IPS-18c (cell line): ENCODE data around the gene ATP6V0B.

Source experiments
- H3K4me3 ChIP-seq: 2 replicates; pipeline ENCODE4 v1.7.0; 2013; ENCODE audit warnings: low read depth, mild to moderate bottlenecking, low read length, moderate library complexity; ENCODE audit not compliant: insufficient read depth
- H3K9me3 ChIP-seq: one replicate; pipeline ENCODE4 v1.6.1; 2013; ENCODE audit warnings: mild to moderate bottlenecking, low read length, moderate library complexity; ENCODE audit not compliant: control insufficient read depth, insufficient read depth

ATP6V0B gene

DNA sequence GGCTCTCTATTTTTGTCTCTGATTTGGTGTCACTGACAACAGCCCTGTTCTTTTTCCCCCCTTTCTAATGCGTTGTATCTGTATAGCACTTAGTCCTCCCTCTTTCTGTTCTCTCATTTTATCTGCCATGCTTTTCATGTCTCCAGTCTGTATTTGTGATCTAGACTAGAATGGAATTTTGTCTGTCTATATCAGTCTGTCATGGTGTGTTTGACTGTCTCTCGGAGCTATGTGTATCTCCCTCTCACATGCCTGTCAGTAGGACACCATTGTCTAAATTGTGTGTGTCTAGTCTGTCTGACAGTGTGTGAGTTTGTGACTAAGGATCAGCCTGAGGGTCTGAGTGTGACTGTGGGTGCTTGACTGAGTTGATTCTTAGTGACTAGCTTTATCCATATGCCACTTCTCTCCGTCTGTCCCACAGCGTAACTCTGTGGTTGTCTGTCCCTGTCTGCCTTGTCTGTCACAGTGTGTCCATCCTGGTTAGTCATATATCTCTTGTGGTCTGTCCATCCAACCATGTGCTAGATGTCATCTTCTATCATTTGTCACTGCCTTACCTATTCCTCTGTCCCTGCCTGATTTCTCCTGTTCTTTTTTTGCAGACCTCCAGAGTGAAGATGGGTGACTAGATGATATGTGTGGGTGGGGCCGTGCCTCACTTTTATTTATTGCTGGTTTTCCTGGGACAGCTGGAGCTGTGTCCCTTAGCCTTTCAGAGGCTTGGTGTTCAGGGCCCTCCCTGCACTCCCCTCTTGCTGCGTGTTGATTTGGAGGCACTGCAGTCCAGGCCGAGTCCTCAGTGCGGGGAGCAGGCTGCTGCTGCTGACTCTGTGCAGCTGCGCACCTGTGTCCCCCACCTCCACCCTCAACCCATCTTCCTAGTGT is 2.9 kb downstream of the ATP6V0B start:
- peaks cover 3% of the 10 kb centered on the region for H3K9me3 ChIP-seq
- H3K4me3 ChIP-seq: 0 out of 2 replicates have a peak overlapping the region, but pooled peaks have one; percentile 89

DNA sequence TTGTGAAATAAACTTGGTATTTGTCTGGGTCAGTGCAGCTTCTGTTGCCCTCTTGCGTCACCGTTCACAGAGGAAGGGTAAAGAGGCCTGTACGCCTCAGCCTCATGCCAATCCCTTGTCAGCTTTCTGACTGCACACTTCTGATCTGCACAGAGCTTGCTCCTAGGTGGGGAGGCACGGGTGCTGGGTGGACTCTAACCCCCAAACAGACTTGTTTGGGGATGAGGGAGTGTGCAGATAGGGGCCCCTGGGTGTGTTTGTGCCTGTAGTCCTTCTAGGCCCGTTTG is 3.4 kb downstream of the ATP6V0B start:
- Histone ChIP-seq H3K9me3 (peaks cover 3% of the 10 kb centered on the region), H3K4me3 (peak overlapping the region; percentile 89; the same call in 1 of the 2 replicates)

DNA sequence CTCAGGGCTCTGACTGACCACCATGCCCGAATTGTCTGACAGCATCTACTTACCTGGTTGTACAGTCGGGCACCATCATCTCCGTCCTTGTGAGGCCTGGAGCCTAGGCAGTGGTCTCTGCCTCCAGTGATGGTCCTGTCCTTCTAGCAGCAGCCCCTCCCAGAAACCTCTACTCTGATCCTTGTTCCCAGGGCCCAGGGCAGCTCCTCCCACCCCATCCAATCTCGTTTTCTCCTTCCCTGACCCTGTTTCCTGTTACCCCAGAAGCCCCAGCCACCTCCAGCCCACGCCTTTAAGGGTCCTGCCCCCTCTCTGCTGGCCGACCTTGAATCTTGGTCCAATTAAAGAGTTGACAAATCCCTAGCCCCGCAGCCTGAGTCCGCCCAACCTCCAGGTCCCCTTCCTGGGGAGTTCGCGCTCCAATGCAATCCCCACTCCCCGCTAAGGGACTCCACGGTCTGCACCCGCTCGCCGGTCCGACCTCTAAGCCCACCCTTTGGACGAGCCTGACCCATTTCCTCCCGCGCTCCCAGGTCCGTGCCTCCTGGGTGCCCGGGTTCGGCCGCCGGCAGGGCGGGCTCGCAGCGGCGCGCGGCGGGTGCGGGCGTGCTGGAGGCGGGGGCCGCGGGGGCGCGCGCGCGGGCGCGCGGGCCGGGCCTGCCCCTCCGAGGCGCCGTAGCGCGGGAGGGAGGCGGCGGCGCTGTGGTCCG is 3.9 kb downstream of the ATP6V0B start, which contains the start of gene B4GALT2:
TSS of gene B4GALT2 (plus strand) at position 660 of the 710 bp plus-strand sequence. CDS start 1,951 bp downstream, outside the sequence.
- Histone ChIP-seq H3K9me3 (peaks cover 3% of the 10 kb centered on the region), H3K4me3 (peak within 1 kb of the TSS; percentile 89)

DNA sequence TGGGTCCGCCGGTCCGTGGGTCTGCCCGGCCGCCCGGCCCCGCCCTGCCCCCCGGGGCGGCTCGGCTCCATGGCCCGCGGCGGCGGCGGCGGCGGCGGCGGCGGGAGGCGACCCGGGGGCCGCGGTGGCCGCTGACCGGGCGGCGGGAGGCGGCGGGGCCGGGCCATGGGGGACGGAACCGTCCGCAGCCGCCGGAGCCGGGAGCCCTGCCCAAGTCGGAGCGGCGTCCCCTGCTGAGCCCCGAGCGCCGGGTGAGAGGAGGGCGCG is 4.4 kb downstream of the ATP6V0B start:
- H3K4me3 ChIP-seq: peak overlapping the region; percentile 65
- H3K9me3 ChIP-seq: peaks cover 3% of the 10 kb centered on the region

DNA sequence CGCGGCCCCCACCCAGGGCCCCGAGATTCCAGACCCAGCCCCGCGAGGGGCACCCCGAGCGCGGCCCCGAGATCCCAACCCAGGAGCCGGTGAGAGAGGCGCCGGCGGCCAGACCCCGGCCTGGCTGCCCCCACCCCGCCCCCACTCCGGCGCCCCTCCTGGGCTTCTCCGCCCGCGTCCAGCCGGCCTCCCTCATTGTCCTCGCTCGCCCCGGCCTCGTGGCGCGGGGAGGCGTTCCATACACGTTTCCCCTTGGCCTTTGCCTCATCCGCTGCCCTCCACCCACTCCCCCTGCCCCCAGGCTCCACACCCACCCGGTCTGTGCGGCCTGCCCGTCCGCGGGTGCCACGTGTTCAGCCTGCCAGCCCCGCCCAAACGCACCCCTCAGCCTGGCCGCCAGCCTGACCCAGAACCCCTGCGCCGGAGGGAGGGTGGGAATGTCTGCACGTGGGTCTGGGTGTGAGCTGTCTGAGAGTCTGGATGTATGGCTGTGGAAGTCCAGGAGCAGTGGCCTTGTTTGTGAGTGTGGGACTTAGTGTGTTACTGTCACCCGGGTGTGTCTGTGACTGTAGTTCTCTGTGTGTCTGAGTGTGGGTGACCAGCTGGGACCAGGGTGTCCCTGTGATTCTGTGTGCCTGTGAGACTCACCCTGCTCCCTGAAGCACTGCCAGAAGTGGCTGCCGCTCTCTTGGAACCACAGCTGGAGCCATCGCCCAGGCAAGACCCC is 4.9 kb downstream of the ATP6V0B start:
- peak overlapping the region; percentile 65 for H3K4me3 ChIP-seq
- peaks cover 3% of the 10 kb centered on the region for H3K9me3 ChIP-seq

DNA sequence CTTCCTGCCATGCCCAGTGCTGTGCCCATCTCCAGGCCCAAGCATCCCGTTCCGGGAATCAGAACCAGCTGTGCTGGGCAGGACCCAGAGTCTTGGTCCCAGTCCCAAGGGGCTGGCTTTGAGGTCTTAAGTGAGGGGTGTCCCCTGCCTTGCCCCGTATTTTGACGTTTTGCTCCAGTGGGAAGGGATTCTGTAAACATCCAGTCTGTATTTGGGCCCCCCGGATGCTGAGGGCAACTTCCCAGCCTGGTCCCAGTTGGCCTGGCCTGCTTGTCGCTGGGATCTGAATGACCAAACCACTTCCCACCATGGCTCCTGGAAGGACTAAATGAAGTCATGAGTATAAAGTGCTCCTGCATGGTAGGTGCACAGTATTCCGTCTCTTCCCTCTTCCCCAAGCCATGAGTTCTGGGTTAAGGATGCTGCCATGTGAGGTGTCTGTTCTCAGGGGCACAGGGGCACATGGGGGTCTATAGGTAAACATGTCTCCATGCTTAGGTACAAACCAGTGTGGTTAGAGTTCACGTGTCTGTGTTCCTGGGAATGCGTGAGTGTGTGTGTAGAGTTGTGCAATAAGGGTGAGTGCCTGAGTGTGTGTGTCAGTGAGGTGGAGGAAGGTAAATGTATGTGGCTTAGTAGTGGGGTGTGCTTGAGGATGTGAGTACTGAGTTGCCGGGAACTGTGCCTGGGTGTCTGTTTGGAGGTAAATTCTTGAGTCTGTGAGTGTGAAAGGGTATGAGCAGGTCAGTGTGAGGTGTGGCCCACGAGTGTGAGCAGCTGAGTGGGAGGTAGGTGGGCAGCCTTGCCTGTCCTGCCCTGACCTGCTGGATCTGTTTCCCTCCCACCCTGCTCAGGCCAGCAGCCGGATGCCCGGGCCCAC is 5.7 kb downstream of the ATP6V0B start:
- peak overlapping the region; percentile 65 for H3K4me3 ChIP-seq
- H3K9me3 ChIP-seq: no peaks in the 10 kb centered on the region

DNA sequence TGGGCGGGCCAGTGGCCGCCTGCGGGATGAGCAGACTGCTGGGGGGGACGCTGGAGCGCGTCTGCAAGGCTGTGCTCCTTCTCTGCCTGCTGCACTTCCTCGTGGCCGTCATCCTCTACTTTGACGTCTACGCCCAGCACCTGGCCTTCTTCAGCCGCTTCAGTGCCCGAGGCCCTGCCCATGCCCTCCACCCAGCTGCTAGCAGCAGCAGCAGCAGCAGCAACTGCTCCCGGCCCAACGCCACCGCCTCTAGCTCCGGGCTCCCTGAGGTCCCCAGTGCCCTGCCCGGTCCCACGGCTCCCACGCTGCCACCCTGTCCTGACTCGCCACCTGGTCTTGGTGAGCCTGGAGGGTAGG is 6.4 kb downstream of the ATP6V0B start:
- H3K4me3 ChIP-seq: no peak overlapping the region
- H3K9me3 ChIP-seq: no peaks in the 10 kb centered on the region

DNA sequence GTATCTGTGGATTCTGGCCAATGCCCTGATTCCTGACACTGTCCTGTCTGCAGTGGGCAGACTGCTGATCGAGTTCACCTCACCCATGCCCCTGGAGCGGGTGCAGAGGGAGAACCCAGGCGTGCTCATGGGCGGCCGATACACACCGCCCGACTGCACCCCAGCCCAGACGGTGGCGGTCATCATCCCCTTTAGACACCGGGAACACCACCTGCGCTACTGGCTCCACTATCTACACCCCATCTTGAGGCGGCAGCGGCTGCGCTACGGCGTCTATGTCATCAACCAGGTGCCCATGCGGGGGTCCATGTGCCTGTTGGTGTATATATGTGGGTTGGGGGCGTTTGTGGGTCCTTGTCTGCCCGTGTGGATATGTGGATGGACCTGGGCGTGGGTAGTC is 6.9 kb downstream of the ATP6V0B start:
- no peaks in the 10 kb centered on the region for H3K9me3 ChIP-seq
- no peak overlapping the region for H3K4me3 ChIP-seq

DNA sequence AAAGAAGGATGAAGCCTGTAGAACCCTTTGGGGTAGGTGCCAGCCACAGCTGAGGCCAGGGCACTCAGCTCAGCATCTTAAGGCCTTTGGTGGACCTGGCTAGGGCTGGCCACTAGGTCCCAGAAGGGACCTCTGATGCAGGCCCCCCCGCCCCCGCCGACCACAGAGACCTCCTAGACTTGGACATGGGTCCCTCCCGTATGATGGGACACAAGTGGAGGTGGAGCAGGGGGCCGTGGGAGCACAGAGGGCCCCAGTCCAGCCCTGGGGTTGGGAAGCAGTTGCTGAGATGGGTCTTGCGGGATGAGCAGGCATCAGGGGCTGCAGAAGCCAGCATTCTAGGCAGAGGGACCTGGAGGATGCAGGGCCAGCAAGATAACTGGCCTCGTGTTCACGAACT is 7.5 kb downstream of the ATP6V0B start:
- H3K9me3 ChIP-seq: no peaks in the 10 kb centered on the region
- no peak overlapping the region for H3K4me3 ChIP-seq

DNA sequence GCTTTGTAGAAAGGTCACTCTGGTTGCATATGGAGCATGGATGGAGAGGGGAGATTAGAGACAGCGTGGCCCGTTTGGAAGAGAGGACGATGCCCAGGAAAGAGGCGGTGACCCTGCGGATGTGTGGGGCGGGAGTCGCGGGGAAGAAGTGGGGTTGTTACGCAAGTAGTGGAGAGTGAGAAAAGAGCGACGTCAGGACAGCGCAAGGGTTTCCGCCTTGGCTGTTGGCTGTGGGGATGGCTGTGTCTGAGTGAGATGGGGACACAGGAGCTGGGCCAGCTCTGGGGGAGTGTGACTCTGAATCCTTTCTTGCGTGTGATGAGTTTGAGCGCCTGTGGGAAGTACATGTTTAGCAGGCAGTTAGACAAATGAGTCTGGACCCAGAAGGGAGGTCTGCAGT is 8.0 kb downstream of the ATP6V0B start:
- Histone ChIP-seq H3K4me3 (no peak overlapping the region), H3K9me3 (no peaks in the 10 kb centered on the region)

DNA sequence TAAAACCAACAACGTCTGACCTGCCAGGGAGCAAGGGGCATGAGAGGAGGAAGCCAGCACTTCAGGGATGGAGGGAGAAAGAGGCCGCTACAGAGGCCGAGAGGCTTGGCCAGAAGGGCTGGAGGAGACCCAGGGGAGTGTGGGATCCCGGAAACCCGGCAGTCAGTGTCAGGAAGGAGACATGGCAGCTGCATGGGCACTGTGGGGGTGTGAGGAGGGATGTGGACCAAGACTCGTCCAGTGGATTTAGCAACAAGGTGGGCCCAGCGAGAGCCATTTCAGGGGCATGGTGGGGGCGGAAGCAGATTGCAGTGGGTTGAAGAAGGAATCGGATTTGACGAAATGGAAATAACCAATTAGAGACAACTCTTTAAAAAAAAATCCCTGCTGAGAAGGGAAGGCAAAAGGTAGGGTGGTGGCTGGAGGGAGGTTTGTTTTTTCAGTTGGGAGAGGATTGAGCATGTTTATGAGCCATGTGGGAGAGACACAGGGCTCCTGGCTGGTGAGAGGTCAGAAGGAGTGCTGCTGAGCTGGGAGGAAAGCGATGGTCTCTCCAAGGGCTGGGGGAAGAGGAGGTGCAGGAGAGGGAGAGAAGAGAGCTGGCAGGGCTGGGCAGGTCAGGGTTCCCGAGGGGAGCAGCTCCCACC is 8.6 kb downstream of the ATP6V0B start:
- H3K9me3 ChIP-seq: no peaks in the 10 kb centered on the region
- H3K4me3 ChIP-seq: no peak overlapping the region

DNA sequence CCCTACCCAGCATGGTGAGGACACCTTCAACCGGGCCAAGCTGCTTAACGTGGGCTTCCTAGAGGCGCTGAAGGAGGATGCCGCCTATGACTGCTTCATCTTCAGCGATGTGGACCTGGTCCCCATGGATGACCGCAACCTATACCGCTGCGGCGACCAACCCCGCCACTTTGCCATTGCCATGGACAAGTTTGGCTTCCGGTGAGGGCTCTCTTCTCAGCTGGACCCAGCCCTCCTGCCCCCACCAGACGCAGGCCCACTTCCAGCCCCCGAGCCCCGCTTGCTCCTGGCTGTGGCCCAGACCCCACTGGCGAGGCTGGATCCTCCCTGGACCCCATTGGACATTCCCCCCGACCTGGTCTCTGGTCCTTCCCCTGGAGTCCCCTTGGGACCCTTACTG is 10.1 kb downstream of the ATP6V0B start:
- H3K9me3 ChIP-seq: no peaks in the 10 kb centered on the region

DNA sequence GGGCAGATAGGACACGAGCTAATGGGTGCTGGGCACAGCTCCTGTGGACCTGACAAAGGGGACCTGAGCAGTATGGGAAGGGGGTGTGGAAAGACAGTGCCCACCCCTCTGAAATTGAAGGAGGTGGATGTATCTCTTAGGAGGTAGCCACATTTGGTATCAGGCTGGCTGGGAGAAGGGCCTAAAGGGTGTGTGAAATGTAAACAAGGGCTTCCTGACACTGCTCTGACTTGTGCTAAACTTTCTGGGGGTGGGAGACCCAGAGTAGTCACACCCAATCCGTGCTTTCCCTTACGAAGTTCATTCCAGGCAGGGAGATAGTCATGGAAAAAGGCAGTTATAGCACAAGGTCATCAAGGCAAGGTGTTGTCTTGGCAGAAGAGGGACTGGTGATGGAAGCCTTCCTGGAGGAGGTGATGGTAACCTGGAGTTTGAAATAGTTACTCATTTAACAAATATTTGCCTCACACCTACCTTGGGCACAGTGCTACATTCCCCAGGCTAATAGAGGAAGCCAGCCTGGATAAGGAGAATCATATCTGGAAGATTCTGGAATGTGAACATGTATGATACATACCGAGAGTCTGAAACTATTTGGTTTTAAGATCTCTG is 11.3 kb downstream of the ATP6V0B start:
- H3K4me3 ChIP-seq: no peak overlapping the region
- H3K9me3 ChIP-seq: no peaks in the 10 kb centered on the region

More for the DNA sequence above, 10.1 kb downstream of the ATP6V0B start:
- no peak overlapping the region for H3K4me3 ChIP-seq

DNA sequence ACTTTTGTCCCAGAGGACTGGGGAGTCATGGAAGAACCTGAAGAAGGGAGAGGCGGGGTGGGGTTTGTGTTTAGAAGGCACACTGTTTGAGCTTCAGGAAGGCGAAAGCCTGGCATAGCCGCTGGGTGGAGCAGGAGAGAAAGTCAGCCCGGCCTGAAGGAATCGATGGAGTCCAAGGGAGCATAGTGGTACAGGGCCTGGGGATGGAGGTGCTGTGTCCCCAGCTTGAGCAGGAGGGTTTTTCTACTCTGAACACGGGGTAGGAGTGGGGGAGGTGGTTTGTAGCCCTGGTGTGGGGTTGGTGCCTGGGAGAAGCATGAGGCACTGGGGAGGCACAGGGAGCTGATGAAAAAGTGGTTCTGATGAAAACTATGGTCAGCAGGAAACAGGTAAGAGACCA is 12.0 kb downstream of the ATP6V0B start:
- Histone ChIP-seq H3K4me3 (no peak overlapping the region), H3K9me3 (no peaks in the 10 kb centered on the region)

DNA sequence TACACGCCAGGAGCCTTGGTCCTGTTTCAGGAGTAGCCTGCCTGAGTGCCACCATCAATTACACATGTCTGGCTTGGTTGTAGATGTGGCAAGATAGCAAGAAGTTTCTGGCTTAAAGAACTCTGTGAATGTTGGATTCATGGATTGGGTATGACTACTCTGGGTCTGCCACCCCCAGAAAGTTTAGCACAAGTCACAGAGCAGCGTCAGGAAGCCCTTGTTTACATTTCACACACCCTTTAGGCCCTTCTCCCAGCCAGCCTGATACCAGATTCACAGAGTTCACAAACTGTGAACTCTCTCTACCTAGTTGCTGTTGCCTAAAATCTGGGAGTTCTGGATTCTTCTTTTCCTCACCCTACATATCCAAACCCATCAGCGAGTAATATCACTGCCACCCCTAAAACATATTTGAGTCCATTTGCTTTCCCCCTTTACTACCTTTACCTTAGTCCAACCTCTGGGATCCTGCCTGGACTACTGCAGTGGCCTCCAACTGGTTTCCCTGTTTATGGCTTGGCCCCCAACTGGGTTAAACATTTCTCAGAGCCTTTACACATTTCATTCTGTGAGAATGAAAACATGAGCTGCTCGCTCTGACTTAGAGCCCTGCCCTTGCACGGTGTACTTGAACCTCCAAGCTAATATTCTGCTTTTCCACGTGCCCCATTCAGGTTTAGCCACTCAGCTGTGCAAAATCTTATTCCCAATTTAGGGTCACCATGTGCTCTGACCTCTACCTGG is 12.6 kb downstream of the ATP6V0B start:
- Histone ChIP-seq H3K9me3 (no peaks in the 10 kb centered on the region), H3K4me3 (no peak overlapping the region)
